HepG2 (cell line): Measurements from ENCODE around the gene NEURL4. TPM values are rescaled to one million over a fixed set of nuclear protein-coding genes. Genes with fewer than 3 reads are reported as not detected.

Experiments
- CBFB ChIP-seq: sonication (generic); formaldehyde crosslinking; IDR thresholded peaks from 2 replicates; pipeline ENCODE4 v1.4.0; 2020; ENCODE audit warnings: missing genetic modification reagents
- MEIS1 ChIP-seq: sonication (generic); formaldehyde crosslinking; IDR thresholded peaks from 2 replicates; pipeline ENCODE4 v1.9.0; 2021; ENCODE audit warnings: mild to moderate bottlenecking, missing genetic modification reagents, moderate library complexity, borderline replicate concordance
- MLXIP ChIP-seq: sonication (generic); formaldehyde crosslinking; IDR thresholded peaks from 2 replicates; pipeline ENCODE4 v1.9.0; 2021; ENCODE audit warnings: missing genetic modification reagents, borderline replicate concordance
- RBFOX2 ChIP-seq: fragments of 200-400 bp; formaldehyde crosslinking; IDR thresholded peaks from 2 replicates; pipeline ENCODE4 v1.6.1; 2017; ENCODE audit warnings: low read depth, mild to moderate bottlenecking, low read length
- SNAI1 ChIP-seq: sonication (generic); formaldehyde crosslinking; IDR thresholded peaks from 2 replicates; pipeline ENCODE4 v1.5.0; 2020; ENCODE audit warnings: mild to moderate bottlenecking, missing genetic modification reagents, borderline replicate concordance
- TBX3 ChIP-seq: fragments of 450-650 bp; IDR thresholded peaks from 2 replicates; pipeline ENCODE4 v1.6.1; 2017; ENCODE audit warnings: antibody characterized with exemption, mild to moderate bottlenecking, inconsistent platforms, borderline replicate concordance
- TFDP2 ChIP-seq: sonication (generic); formaldehyde crosslinking; IDR thresholded peaks from 2 replicates; pipeline ENCODE4 v1.4.0; 2020; ENCODE audit warnings: missing genetic modification reagents
- ZEB1 ChIP-seq: IDR thresholded peaks from 2 replicates; pipeline ENCODE4 v1.6.1; 2012; ENCODE audit warnings: mild to moderate bottlenecking, low read depth, inconsistent platforms; ENCODE audit not compliant: insufficient replicate concordance
- ZNF280D ChIP-seq: sonication (generic); formaldehyde crosslinking; IDR thresholded peaks from 2 replicates; pipeline ENCODE4 v1.5.1; 2020; ENCODE audit warnings: mild to moderate bottlenecking, missing genetic modification reagents
- ZNF331 ChIP-seq: sonication (generic); formaldehyde crosslinking; IDR thresholded peaks from 2 replicates; pipeline ENCODE4 v1.4.0; 2020; ENCODE audit warnings: missing genetic modification reagents
- ZNF720 ChIP-seq: sonication (generic); formaldehyde crosslinking; IDR thresholded peaks from 2 replicates; pipeline ENCODE4 v1.4.0; 2020; ENCODE audit warnings: missing genetic modification reagents
- polyA plus RNA-seq, 8 experiments: library from polyadenylated mRNA; depleted of rRNA in 3 of 8; stranded (reverse) in 7 of 8; unstranded in 1 of 8; fragments of >200 nt; fragmentation: Illumina TruSeq in 4 of 8; extraction: Trizol in 4 of 8; gene quantifications; 2 replicates each; pipeline versions ENCODE4 v1.2.1 to v1.2.3, GENCODE V29; 2011 to 2016; ENCODE audit warnings: low read depth in 4 of 8, missing spikeins in 1 of 8, mixed read lengths in 1 of 8; ENCODE audit not compliant: insufficient read depth in 1 of 8
- total RNA-seq, 5 experiments: library from RNA; depleted of rRNA; stranded (reverse); fragments of >200 nt; fragmentation: Illumina TruSeq; extraction: Trizol; gene quantifications; 2 replicates each; pipeline ENCODE4 v1.2.3, GENCODE V29; 2016; ENCODE audit warnings: low read depth in 1 of 5
- TF ChIP-seq, protein P1 (sequence below): IDR thresholded peaks from 2 replicates; pipeline ENCODE4 v1.6.1; 2016; ENCODE audit warnings: missing biosample characterization, missing genetic modification reagents, low read depth
- TF ChIP-seq, protein P2 (sequence below): IDR thresholded peaks from 2 replicates; pipeline ENCODE4 v1.6.1; 2012; ENCODE audit warnings: low read depth, low read length, improper control_type of control experiment

Gene NEURL4
- total and polyA plus RNA-seq, 2 of the 13 experiments (the other 11 are each of a cell fraction or from before 2014, with no cell fraction given), result 14.8 to 15.7 TPM

DNA sequence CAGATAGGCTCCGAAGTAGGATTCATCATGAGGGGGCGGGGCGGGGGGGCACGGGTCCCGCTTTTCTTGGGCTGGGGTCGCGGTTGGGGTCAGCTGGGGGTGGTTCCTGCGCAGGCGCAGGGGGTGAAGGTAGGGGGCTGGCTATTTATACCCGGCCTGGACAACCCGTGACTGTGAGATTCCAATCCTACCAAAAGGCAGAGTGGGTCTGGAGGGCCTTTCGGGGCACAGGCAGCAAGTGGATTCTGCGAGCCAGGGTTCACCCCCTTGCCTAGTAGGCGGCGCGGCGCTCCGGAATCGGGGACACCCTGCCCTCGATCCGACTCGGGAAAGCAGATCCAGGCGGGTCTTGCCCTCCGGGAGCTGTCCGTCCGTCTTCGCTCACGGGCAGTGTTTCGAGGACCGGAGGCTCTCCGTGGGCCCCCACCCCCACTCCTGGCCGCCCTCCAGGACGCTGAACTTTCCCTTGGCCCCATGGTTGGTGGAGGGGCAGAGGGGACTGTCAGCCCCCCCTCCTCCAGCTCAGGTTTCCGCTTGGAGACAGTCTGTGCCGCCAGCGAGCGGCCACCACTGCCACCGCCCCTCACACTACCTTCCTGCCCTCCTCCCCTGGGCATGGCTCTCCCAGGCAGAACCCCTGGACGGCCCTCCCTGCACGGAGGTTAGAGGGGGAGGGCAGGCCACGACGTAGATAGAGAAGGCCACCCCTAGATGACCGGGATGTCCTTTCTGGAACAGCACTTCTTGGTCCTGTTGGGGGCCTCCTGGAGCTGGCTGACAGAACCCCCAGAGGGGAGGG is 47.0 kb downstream of the NEURL4 start (continued):
- TF ChIP-seq ZNF280D (CRISPR knock-in tag), result no peak
- TF ChIP-seq ZNF720 (CRISPR knock-in tag), result no peak
- TF ChIP-seq ZNF331 (CRISPR knock-in tag), result no peak; the same call in 1 of the 2 replicates
- no peak for TF ChIP-seq MEIS1
- TF ChIP-seq TBX3, result no peak
- TF ChIP-seq, protein P1, sequence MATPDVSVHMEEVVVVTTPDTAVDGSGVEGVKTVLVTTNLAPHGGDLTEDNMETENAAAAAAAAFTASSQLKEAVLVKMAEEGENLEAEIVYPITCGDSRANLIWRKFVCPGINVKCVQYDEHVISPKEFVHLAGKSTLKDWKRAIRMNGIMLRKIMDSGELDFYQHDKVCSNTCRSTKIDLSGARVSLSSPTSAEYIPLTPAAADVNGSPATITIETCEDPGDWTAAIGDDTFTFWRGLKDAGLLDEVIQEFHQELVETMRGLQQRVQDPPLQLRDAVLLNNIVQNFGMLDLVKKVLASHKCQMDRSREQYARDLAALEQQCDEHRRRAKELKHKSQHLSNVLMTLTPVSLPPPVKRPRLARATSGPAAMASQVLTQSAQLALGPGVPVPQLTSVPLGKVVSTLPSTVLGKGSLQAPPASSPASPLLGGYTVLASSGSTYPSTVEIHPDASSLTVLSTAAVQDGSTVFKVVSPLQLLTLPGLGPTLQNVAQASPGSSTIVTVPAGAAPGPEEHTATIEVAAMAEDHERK (CRISPR knock-in tag), result no peak
- TF ChIP-seq RBFOX2, result no peak; the same call in 1 of the 2 replicates
- no peak for TF ChIP-seq MLXIP (CRISPR knock-in tag)
- no peak for TF ChIP-seq SNAI1 (CRISPR knock-in tag)
- no peak for TF ChIP-seq ZEB1
- no peak for TF ChIP-seq CBFB (CRISPR knock-in tag)
- TF ChIP-seq TFDP2, result 0 out of 2 replicates have a peak, but pooled peaks have one; percentile 17
- TF ChIP-seq, protein P2, sequence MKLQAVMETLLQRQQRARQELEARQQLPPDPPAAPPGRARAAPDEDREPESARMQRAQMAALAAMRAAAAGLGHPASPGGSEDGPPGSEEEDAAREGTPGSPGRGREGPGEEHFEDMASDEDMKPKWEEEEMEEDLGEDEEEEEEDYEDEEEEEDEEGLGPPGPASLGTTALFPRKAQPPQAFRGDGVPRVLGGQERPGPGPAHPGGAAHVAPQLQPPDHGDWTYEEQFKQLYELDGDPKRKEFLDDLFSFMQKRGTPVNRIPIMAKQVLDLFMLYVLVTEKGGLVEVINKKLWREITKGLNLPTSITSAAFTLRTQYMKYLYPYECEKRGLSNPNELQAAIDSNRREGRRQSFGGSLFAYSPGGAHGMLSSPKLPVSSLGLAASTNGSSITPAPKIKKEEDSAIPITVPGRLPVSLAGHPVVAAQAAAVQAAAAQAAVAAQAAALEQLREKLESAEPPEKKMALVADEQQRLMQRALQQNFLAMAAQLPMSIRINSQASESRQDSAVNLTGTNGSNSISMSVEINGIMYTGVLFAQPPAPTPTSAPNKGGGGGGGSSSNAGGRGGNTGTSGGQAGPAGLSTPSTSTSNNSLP, result no peak
